ENCODE measurements around the gene RUNDC3A. TPM values are rescaled to one million over a fixed set of nuclear protein-coding genes. Genes with fewer than 3 reads are reported as not detected.
A peak's percentile ranks its signal among the peaks of the same experiment; 100 is the strongest.

RUNDC3A gene
- 0.40 to 0.77 TPM (median 0.77 TPM) in 3 replicates for total RNA-seq
- long read RNA-seq: 0 reads

DNA sequence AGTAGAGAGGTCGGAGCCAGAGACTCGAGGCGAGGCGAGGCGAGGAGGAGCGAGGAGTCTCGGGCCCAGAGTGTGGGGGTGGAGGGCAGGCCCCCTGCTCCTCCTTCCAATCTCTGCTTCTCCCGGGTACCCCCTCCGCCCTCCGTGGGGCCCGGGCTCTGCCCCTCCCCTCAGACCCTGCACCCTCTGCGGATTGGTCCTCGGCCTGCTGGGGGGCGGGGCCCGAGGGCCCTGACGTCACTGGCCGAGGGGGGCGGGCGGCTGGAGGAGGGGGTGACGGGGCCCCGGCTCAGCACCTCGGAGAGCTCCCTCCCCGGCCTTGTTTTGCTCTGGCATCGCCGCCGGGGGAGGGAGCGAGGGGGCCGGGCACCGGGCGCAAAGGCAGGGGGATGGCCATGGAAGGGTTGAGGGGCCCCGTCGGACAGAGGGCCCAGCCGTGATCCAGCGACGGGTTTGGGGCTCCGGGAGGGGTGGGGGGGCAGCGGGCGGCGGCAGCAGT, at the start of gene RUNDC3A:
TSS of gene RUNDC3A (plus strand) at position 282 of the 499 bp plus-strand sequence. CDS start 232 bp downstream, outside the sequence.
- TF ChIP-seq CTCF (IDR thresholded peaks at IDR 0.05): no peak
- H3K9me3 Mint-ChIP-seq (ENCODE audit: low read depth): no peaks in the 10 kb centered on the region
- peaks cover 21% of the 10 kb centered on the region for H3K27me3 Mint-ChIP-seq (ENCODE audit: low read depth)
- peaks cover 7% of the 10 kb centered on the region for H3K4me1 Mint-ChIP-seq (ENCODE audit: low read depth)
- peak within 1 kb of the TSS; percentile 61 for H3K4me3 Mint-ChIP-seq (ENCODE audit: unreplicated experiment)
- no peak for DNase-seq (ENCODE audit: low spot score)
- no peak within 1 kb of the TSS for H3K27ac Mint-ChIP-seq (ENCODE audit: unreplicated experiment)
- H3K36me3 Mint-ChIP-seq (ENCODE audit: low read depth): no peaks in the 10 kb centered on the region

- TF ChIP-seq CTCF (IDR thresholded peaks at IDR 0.05): no peak
- H3K36me3 Mint-ChIP-seq (ENCODE audit: low read depth): no peaks in the 10 kb centered on the region
- H3K4me3 Mint-ChIP-seq (ENCODE audit: unreplicated experiment): no peak overlapping the region
- no peak for DNase-seq (ENCODE audit: low spot score)
- peaks cover 31% of the 10 kb centered on the region for H3K27me3 Mint-ChIP-seq (ENCODE audit: low read depth)
- no peaks in the 10 kb centered on the region for H3K4me1 Mint-ChIP-seq (ENCODE audit: low read depth)
- no peak overlapping the region for H3K27ac Mint-ChIP-seq (ENCODE audit: unreplicated experiment)
- no peaks in the 10 kb centered on the region for H3K9me3 Mint-ChIP-seq (ENCODE audit: low read depth)
Observed at GRCh38 chr17:44258811-44259351, 49.5 kb upstream of the RUNDC3A start.

DNA sequence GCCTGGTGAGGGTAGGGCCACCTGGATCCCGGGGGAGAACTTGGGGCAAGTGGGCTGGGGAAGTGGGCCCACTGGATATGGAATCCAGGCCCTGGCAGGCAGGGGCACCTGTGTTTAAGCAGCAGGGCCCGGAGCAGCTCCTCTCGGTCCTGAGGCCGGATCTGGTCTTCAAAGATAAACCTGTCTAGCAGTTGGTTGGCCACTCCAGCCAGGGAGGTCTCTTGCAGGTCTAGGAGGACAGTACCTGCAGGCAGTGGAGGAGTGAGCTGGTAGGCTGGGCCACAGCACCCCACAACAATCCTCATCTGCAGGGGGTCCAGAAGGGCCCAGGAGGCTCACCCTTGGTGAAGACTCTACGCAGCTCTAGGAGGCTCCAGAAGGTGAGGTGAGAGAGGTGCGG, 48.1 kb upstream of the RUNDC3A start:
- DNase-seq (ENCODE audit: low spot score): no peak
- Mint-ChIP-seq H3K4me1 (ENCODE audit: low read depth) (no peaks in the 10 kb centered on the region), H3K9me3 (ENCODE audit: low read depth) (no peaks in the 10 kb centered on the region), H3K27ac (ENCODE audit: unreplicated experiment) (no peak overlapping the region), H3K27me3 (ENCODE audit: low read depth) (peaks cover 26% of the 10 kb centered on the region), H3K36me3 (ENCODE audit: low read depth) (no peaks in the 10 kb centered on the region), H3K4me3 (ENCODE audit: unreplicated experiment) (no peak overlapping the region)
- TF ChIP-seq CTCF (IDR thresholded peaks at IDR 0.05): no peak

DNA sequence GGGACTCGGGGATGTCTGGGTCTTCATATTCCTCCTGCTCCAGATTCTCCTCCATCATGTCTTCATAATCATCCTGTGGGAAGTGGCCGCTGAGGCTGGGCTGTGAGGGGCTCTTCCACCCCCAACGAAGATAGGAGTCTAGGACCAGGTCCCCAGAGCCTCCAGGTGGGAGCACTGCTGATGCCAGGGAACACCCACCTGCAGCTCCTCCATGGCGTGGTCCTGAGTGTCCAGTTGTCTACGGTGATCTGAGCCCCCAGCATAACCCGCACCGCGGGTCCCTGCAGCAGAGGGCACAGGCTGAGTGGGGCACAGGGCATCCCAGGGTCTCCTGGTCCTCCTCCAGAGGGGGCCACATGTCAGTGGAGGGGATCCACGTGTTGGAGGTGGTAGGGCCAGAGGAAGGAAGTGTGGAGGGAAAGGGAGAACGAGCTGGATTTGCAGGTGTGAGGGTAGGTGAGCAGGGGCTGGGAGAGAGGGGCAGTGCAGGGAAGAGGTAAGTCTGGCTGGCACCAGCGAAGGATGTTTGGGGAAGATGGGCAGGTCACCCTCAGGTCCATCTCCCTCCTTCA, 45.7 kb upstream of the RUNDC3A start:
- Mint-ChIP-seq H3K9me3 (ENCODE audit: low read depth) (no peaks in the 10 kb centered on the region), H3K4me3 (ENCODE audit: unreplicated experiment) (no peak overlapping the region), H3K27ac (ENCODE audit: unreplicated experiment) (peak overlapping the region; percentile 27), H3K36me3 (ENCODE audit: low read depth) (no peaks in the 10 kb centered on the region), H3K27me3 (ENCODE audit: low read depth) (peaks cover 10% of the 10 kb centered on the region), H3K4me1 (ENCODE audit: low read depth) (no peaks in the 10 kb centered on the region)
- DNase-seq (ENCODE audit: low spot score): no peak
- TF ChIP-seq CTCF (IDR thresholded peaks at IDR 0.05): no peak

- no peaks in the 10 kb centered on the region for H3K9me3 Mint-ChIP-seq (ENCODE audit: low read depth)
- H3K36me3 Mint-ChIP-seq (ENCODE audit: low read depth): no peaks in the 10 kb centered on the region
- H3K4me3 Mint-ChIP-seq (ENCODE audit: unreplicated experiment): no peak overlapping the region
- H3K4me1 Mint-ChIP-seq (ENCODE audit: low read depth): no peaks in the 10 kb centered on the region
- TF ChIP-seq CTCF (IDR thresholded peaks at IDR 0.05): no peak
- no peak for DNase-seq (ENCODE audit: low spot score)
- no peak overlapping the region for H3K27ac Mint-ChIP-seq (ENCODE audit: unreplicated experiment)
- peaks cover 11% of the 10 kb centered on the region for H3K27me3 Mint-ChIP-seq (ENCODE audit: low read depth)
Observed at GRCh38 chr17:44263345-44263902, 45.0 kb upstream of the RUNDC3A start.
